MM.1S (cell line): ENCODE measurements around the gene FAAP100.

Experiments
- DNase-seq: peaks from one replicate; pipeline ENCODE4 v3.0.0-alpha.2; 2015
- H2AFZ ChIP-seq: fragments of 300-600 bp; sonication (generic); 2 replicates; pipeline ENCODE4 v1.6.0; 2016; ENCODE audit warnings: antibody characterized with exemption, low read length
- H3F3A ChIP-seq: fragments of 300-600 bp; sonication (generic); 2 replicates; pipeline ENCODE4 v1.6.1; 2016; ENCODE audit warnings: mild to moderate bottlenecking, antibody characterized with exemption, low read length, moderate library complexity, mixed read lengths; ENCODE audit not compliant: insufficient read depth
- H3K27ac ChIP-seq: fragments of 300-600 bp; sonication (generic); 2 replicates; pipeline ENCODE4 v1.5.1; 2016; ENCODE audit warnings: mild to moderate bottlenecking, low read length
- H3K27me3 ChIP-seq: fragments of 300-600 bp; sonication (generic); replicated peaks from 2 replicates; pipeline ENCODE4 v1.6.0; 2016; ENCODE audit warnings: low read length; ENCODE audit not compliant: insufficient read depth
- H3K36me3 ChIP-seq: fragments of 300-600 bp; sonication (generic); replicated peaks from 2 replicates; pipeline ENCODE4 v1.6.1; 2016; ENCODE audit warnings: mild to moderate bottlenecking, low read length, mixed read lengths; ENCODE audit not compliant: insufficient read depth
- H3K4me1 ChIP-seq: fragments of 300-600 bp; sonication (generic); 2 replicates; pipeline ENCODE4 v1.6.1; 2016; ENCODE audit warnings: low read length, mixed read lengths
- H3K4me2 ChIP-seq: fragments of 300-600 bp; sonication (generic); 2 replicates; pipeline ENCODE4 v1.6.0; 2016; ENCODE audit warnings: low read depth, low read length
- H3K4me3 ChIP-seq: fragments of 300-600 bp; sonication (generic); 2 replicates; pipeline ENCODE4 v1.5.1; 2016; ENCODE audit warnings: low read length, mixed read lengths
- H3K79me2 ChIP-seq: fragments of 300-600 bp; sonication (generic); 2 replicates; pipeline ENCODE4 v1.6.1; 2016; ENCODE audit warnings: mixed run types, low read length, mixed read lengths
- H3K9ac ChIP-seq: fragments of 300-600 bp; sonication (generic); 2 replicates; pipeline ENCODE4 v1.6.1; 2016; ENCODE audit warnings: low read length, mixed read lengths
- H3K9me2 ChIP-seq: fragments of 300-600 bp; sonication (generic); replicated peaks from 2 replicates; pipeline ENCODE4 v1.6.1; 2016; ENCODE audit warnings: mild to moderate bottlenecking, low read length, mixed read lengths; ENCODE audit not compliant: insufficient read depth
- H3K9me3 ChIP-seq: fragments of 300-600 bp; sonication (generic); replicated peaks from 2 replicates; pipeline ENCODE4 v1.6.1; 2016; ENCODE audit warnings: mild to moderate bottlenecking, low read length, mixed read lengths; ENCODE audit not compliant: insufficient read depth
- H4K20me1 ChIP-seq: fragments of 300-600 bp; sonication (generic); 2 replicates; pipeline ENCODE4 v1.6.1; 2016; ENCODE audit warnings: mild to moderate bottlenecking, low read length, moderate library complexity, mixed read lengths; ENCODE audit not compliant: insufficient read depth
- EZH2 ChIP-seq: fragments of 300-600 bp; sonication (generic); optimal IDR thresholded peaks from 2 replicates; pipeline ENCODE3; 2017; ENCODE audit warnings: low read depth, mild to moderate bottlenecking, antibody characterized with exemption, low read length, mixed read lengths
- EZH2phosphoT487 ChIP-seq: fragments of 300-600 bp; sonication (generic); IDR thresholded peaks from 2 replicates; pipeline ENCODE4 v1.6.1; 2018; ENCODE audit warnings: antibody characterized with exemption, low read length
- TF ChIP-seq, protein P1 (sequence below): fragments of 300-600 bp; sonication (generic); IDR thresholded peaks from 2 replicates; pipeline ENCODE4 v1.5.1; 2016; ENCODE audit warnings: antibody characterized with exemption, low read length, mixed read lengths

Gene FAAP100

DNA sequence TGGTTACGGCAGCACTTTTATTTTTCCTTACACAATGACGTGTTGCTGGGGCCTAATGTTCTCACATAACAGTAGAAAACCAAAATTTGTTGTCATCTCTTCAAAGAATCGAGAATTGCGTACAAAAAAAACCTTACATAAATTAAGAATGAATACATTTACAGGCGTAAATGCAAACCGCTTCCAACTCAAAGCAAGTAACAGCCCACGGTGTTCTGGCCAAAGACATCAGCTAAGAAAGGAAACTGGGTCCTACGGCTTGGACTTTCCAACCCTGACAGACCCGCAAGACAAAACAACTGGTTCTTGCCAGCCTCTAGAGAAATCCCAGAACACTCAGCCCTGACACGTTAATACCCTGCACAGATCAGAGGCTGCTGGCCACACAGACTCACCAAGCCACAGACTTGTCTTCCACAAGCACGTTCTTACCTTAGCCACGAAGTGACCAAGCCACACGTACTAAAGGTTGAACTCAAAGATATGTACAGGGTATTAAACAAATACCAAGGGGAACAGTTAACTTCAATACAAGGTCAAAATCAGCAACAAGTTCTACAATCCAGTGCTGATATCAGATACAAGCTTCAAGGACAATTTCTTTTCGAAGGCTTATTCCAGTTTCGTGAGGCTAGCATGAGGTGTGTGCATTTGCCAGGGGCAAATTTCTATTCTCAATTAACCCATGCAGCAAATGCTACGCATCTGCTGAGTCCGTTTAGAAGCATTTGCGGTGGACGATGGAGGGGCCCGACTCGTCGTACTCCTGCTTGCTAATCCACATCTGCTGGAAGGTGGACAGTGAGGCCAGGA is 42.0 kb downstream of the FAAP100 start:
- peak; percentile 6 for DNase-seq
- peaks cover 30% of the 10 kb centered on the region for H4K20me1 ChIP-seq
- H3K4me1 ChIP-seq: peaks cover 14% of the 10 kb centered on the region
- no peaks in the 10 kb centered on the region for H3K9me2 ChIP-seq
- peaks cover 28% of the 10 kb centered on the region for H3K79me2 ChIP-seq
- peaks cover 4% of the 10 kb centered on the region; the same call in 1 of the 2 replicates for H3K27me3 ChIP-seq
- peak overlapping the region; percentile 92 for H3K4me3 ChIP-seq
- no peaks in the 10 kb centered on the region for H3K9me3 ChIP-seq
- no peak overlapping the region for H3K27ac ChIP-seq
- TF ChIP-seq, protein P1, sequence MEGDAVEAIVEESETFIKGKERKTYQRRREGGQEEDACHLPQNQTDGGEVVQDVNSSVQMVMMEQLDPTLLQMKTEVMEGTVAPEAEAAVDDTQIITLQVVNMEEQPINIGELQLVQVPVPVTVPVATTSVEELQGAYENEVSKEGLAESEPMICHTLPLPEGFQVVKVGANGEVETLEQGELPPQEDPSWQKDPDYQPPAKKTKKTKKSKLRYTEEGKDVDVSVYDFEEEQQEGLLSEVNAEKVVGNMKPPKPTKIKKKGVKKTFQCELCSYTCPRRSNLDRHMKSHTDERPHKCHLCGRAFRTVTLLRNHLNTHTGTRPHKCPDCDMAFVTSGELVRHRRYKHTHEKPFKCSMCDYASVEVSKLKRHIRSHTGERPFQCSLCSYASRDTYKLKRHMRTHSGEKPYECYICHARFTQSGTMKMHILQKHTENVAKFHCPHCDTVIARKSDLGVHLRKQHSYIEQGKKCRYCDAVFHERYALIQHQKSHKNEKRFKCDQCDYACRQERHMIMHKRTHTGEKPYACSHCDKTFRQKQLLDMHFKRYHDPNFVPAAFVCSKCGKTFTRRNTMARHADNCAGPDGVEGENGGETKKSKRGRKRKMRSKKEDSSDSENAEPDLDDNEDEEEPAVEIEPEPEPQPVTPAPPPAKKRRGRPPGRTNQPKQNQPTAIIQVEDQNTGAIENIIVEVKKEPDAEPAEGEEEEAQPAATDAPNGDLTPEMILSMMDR: no peak
- no peak for TF ChIP-seq EZH2phosphoT487
- no peak for TF ChIP-seq EZH2
- peak overlapping the region; percentile 92 for H3K4me2 ChIP-seq
- no peak overlapping the region for H3K9ac ChIP-seq
- H3K36me3 ChIP-seq: peaks cover 17% of the 10 kb centered on the region
- no peak overlapping the region for H2AFZ ChIP-seq
- peaks cover 64% of the 10 kb centered on the region for H3F3A ChIP-seq

DNA sequence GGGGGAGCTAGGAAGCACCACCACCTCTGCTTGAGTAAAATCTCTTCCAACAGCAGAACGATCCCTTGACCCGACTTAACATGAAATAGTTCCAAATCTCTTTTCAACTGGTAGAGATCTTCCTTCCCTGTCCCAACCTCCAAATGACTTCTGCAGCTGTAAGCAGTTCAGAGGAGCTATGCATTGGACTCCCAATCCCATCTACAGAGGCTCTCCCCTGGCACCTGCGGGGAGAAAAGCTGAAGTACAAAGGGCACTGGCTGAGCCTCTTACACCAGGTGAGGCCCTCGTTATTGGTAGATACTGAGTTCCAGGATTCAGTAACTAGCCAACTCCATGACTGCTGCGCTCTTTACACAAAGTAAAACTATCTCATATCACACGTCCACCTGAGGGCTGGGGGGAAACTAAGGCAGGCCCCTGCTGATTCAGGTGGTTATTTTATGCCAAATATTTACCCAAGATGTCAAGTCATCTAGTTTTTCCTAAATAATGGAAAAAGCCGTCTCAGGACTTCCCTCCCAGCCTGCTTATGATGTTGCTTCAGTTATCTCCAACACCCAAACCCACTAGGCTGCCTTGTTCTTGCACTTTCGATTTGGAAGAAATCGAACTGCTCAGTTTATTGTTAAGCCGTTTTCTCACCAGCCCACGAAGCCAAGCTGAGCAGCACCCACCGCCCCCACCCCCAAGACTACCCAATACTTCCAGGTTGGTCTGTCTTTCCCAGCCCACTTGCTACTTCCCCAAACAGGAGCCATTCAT is 42.8 kb downstream of the FAAP100 start:
- Histone ChIP-seq H3K4me2 (peak overlapping the region; percentile 92; the same call in 1 of the 2 replicates), H3K9me3 (no peaks in the 10 kb centered on the region), H3K4me3 (no peak overlapping the region), H3K4me1 (peaks cover 14% of the 10 kb centered on the region), H3F3A (peaks cover 63% of the 10 kb centered on the region), H3K9me2 (no peaks in the 10 kb centered on the region), H4K20me1 (peaks cover 30% of the 10 kb centered on the region), H3K79me2 (peaks cover 28% of the 10 kb centered on the region), H3K36me3 (peaks cover 17% of the 10 kb centered on the region), H2AFZ (no peak overlapping the region), H3K9ac (no peak overlapping the region), H3K27me3 (peaks cover 12% of the 10 kb centered on the region), H3K27ac (no peak overlapping the region; the same call in 1 of the 2 replicates)
- TF ChIP-seq, protein P1: no peak
- TF ChIP-seq EZH2phosphoT487 (no peak), EZH2 (no peak)
- DNase-seq: peak; percentile 22

DNA sequence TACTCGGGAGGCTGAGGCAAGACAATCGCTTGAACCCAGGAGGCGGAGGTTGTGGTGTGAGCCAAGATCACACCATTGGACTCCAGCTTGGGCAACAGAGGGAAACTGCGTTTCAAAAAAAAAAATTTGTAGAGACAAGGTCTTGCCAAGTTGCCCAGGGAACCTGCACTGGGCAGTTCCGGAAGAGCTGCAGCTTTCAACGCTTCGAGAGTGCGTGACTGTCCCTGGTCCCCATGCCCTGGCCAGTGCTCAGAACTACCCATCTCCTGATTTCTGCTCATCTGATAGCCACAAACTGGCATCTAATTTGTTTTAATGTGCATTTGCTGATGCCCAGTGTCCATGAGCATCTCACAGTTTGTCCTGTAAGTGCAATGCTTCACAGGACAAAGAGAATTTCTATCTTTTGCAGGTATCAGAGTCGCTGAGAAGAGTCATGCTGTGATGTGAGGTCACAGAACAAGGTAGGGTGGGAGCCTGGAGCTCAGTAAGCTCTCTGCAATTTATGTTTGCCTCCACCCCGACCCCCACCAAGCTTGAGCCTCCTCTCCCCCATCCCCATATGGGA is 43.4 kb downstream of the FAAP100 start:
- peak; percentile 6 for DNase-seq
- Histone ChIP-seq H3K9me3 (no peaks in the 10 kb centered on the region), H3K4me3 (no peak overlapping the region), H3K9ac (no peak overlapping the region), H3K4me2 (no peak overlapping the region), H3K36me3 (peaks cover 17% of the 10 kb centered on the region), H3K27ac (no peak overlapping the region; the same call in 1 of the 2 replicates), H3F3A (peaks cover 56% of the 10 kb centered on the region), H4K20me1 (peaks cover 30% of the 10 kb centered on the region), H3K9me2 (no peaks in the 10 kb centered on the region), H2AFZ (no peak overlapping the region), H3K79me2 (peaks cover 25% of the 10 kb centered on the region), H3K27me3 (peaks cover 19% of the 10 kb centered on the region), H3K4me1 (peaks cover 14% of the 10 kb centered on the region)
- TF ChIP-seq EZH2 (no peak), EZH2phosphoT487 (no peak)
- TF ChIP-seq, protein P1: no peak
